Measurements from ENCODE around the gene TP63.
"Not testable (repeated sequence)": the region's sequence is repeated elsewhere in the genome, so short reads cannot be mapped to it uniquely, and the experiment has no call there.

DNA sequence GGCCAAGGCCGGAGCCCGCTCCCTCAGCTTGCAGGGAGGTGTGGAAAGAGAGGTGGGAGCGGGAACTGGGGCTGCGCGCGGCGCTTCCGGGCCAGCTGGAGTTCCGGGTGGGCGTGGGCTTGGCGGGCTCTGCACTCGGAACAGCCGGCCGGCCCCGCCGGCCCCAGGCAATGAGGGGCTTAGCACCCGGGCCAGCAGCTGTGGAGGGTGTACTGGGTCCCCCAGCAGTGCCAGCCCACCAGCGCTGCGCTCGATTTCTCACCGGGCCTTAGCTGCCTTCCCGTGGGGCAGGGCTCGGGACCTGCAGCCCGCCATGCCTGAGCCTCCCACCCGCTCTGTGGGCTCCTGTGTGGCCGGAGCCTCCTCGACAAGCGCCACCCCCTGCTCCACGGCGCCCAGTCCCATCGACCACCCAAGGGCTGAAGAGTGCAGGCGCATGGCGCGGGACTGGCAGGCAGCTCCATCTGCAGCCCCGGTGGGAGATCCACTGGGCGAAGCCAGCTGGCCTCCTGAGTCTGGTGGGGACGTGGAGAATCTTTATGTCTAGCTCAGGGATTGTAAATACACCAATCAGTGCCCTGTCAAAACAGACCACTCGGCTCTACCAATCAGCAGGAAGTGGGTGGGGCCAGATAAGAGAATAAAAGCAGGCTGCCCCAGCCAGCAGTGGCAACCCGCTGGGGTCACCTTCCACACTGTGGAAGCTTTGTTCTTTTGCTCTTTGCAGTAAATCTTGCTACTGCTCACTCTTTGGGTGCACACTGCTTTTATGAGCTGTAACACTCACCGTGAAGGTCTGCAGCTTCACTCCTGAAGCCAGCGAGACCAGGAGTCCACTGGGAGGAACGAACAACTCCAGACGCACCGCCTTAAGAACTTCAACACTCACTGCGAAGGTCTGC, 34.9 kb upstream of the TP63 start:
- TF ChIP-seq, protein P1, sequence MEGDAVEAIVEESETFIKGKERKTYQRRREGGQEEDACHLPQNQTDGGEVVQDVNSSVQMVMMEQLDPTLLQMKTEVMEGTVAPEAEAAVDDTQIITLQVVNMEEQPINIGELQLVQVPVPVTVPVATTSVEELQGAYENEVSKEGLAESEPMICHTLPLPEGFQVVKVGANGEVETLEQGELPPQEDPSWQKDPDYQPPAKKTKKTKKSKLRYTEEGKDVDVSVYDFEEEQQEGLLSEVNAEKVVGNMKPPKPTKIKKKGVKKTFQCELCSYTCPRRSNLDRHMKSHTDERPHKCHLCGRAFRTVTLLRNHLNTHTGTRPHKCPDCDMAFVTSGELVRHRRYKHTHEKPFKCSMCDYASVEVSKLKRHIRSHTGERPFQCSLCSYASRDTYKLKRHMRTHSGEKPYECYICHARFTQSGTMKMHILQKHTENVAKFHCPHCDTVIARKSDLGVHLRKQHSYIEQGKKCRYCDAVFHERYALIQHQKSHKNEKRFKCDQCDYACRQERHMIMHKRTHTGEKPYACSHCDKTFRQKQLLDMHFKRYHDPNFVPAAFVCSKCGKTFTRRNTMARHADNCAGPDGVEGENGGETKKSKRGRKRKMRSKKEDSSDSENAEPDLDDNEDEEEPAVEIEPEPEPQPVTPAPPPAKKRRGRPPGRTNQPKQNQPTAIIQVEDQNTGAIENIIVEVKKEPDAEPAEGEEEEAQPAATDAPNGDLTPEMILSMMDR (IDR thresholded peaks at IDR 0.05; ENCODE audit: low read length) = not testable (repeated sequence)
- not testable (repeated sequence) for TF ChIP-seq EZH2 (IDR thresholded peaks at IDR 0.05; ENCODE audit: borderline replicate concordance, low read length)
